Measurements from ENCODE around the gene GOLGA3.

GRCh38 chr12:132814232-132814631 is 14.4 kb downstream of the GOLGA3 start:
- TF ChIP-seq, protein P1, sequence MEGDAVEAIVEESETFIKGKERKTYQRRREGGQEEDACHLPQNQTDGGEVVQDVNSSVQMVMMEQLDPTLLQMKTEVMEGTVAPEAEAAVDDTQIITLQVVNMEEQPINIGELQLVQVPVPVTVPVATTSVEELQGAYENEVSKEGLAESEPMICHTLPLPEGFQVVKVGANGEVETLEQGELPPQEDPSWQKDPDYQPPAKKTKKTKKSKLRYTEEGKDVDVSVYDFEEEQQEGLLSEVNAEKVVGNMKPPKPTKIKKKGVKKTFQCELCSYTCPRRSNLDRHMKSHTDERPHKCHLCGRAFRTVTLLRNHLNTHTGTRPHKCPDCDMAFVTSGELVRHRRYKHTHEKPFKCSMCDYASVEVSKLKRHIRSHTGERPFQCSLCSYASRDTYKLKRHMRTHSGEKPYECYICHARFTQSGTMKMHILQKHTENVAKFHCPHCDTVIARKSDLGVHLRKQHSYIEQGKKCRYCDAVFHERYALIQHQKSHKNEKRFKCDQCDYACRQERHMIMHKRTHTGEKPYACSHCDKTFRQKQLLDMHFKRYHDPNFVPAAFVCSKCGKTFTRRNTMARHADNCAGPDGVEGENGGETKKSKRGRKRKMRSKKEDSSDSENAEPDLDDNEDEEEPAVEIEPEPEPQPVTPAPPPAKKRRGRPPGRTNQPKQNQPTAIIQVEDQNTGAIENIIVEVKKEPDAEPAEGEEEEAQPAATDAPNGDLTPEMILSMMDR (conservative IDR thresholded peaks at IDR 0.05; ENCODE audit: low read length), result no peak
- TF ChIP-seq EZH2phosphoT487 (IDR thresholded peaks at IDR 0.05; ENCODE audit: borderline replicate concordance), result no peak

Data from Loucy (cell line).